ENCODE results near the gene HTR7.

GRCh38 chr10:90769946-90770841 lies 87.6 kb downstream of the HTR7 start:
- TF ChIP-seq POLR2A (IDR thresholded peaks at IDR 0.05), result no peak
- TF ChIP-seq, protein P1, sequence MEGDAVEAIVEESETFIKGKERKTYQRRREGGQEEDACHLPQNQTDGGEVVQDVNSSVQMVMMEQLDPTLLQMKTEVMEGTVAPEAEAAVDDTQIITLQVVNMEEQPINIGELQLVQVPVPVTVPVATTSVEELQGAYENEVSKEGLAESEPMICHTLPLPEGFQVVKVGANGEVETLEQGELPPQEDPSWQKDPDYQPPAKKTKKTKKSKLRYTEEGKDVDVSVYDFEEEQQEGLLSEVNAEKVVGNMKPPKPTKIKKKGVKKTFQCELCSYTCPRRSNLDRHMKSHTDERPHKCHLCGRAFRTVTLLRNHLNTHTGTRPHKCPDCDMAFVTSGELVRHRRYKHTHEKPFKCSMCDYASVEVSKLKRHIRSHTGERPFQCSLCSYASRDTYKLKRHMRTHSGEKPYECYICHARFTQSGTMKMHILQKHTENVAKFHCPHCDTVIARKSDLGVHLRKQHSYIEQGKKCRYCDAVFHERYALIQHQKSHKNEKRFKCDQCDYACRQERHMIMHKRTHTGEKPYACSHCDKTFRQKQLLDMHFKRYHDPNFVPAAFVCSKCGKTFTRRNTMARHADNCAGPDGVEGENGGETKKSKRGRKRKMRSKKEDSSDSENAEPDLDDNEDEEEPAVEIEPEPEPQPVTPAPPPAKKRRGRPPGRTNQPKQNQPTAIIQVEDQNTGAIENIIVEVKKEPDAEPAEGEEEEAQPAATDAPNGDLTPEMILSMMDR (IDR thresholded peaks at IDR 0.05), result no peak
